SKM-1 treated with dmso at 0.1 percent for 144 hours (cell line): ENCODE data around the gene SLC12A7.
"Not testable (repeated sequence)": the region's sequence is repeated elsewhere in the genome, so short reads cannot be mapped to it uniquely, and the experiment has no call there.

Source experiments
- DNase-seq: peaks from one replicate; lab custom pipeline; 2025; ENCODE audit not compliant: unreplicated experiment; lab: John Stamatoyannopoulos, UW

SLC12A7 gene

GRCh38 chr5:1127959-1128785 lies 16.3 kb upstream of the SLC12A7 start:
- no peak for DNase-seq

- DNase-seq, result not testable (repeated sequence)
These were observed 13.8 kb upstream of the SLC12A7 start for GRCh38 chr5:1125695-1126094.

- no peak for DNase-seq
These were observed 13.1 kb upstream of the SLC12A7 start for GRCh38 chr5:1125030-1125357.

- DNase-seq, result no peak
These were observed 12.6 kb upstream of the SLC12A7 start for GRCh38 chr5:1124205-1125029.

GRCh38 chr5:1123418-1124147 lies 11.7 kb upstream of the SLC12A7 start:
- no peak for DNase-seq

- no peak for DNase-seq
These were observed 10.8 kb upstream of the SLC12A7 start for GRCh38 chr5:1122511-1123294.

GRCh38 chr5:1121891-1122290 lies 10.0 kb upstream of the SLC12A7 start:
- no peak for DNase-seq

- DNase-seq, result no peak
These were observed 9.2 kb upstream of the SLC12A7 start for GRCh38 chr5:1121044-1121443.

- DNase-seq, result no peak
These were observed 8.6 kb upstream of the SLC12A7 start for GRCh38 chr5:1120236-1120999.

- no peak for DNase-seq
These were observed 7.5 kb upstream of the SLC12A7 start for GRCh38 chr5:1119312-1119831.

- no peak for DNase-seq
These were observed 6.9 kb upstream of the SLC12A7 start for GRCh38 chr5:1118738-1119137.

GRCh38 chr5:1118231-1118698 lies 6.4 kb upstream of the SLC12A7 start:
- DNase-seq, result no peak

GRCh38 chr5:1116977-1117376 lies 5.1 kb upstream of the SLC12A7 start:
- no peak for DNase-seq

GRCh38 chr5:1116109-1116740 lies 4.4 kb upstream of the SLC12A7 start:
- DNase-seq, result no peak

GRCh38 chr5:1115123-1115815 lies 3.4 kb upstream of the SLC12A7 start:
- no peak for DNase-seq

GRCh38 chr5:1113805-1114586 lies 2.1 kb upstream of the SLC12A7 start:
- DNase-seq, result no peak

GRCh38 chr5:1113332-1113690 lies 1.4 kb upstream of the SLC12A7 start:
- no peak for DNase-seq
